Measurements from ENCODE around the gene TAF6L. TPM values are rescaled to one million over a fixed set of nuclear protein-coding genes. Genes with fewer than 3 reads are reported as not detected.
A peak's percentile ranks its signal among the peaks of the same experiment; 100 is the strongest.

The TAF6L gene
- total and polyA plus RNA-seq, 9 of the 15 experiments (the other 6 are each of a cell fraction or from before 2014, with no cell fraction given): 0.04 to 45.5 (median 20.8) TPM

DNA sequence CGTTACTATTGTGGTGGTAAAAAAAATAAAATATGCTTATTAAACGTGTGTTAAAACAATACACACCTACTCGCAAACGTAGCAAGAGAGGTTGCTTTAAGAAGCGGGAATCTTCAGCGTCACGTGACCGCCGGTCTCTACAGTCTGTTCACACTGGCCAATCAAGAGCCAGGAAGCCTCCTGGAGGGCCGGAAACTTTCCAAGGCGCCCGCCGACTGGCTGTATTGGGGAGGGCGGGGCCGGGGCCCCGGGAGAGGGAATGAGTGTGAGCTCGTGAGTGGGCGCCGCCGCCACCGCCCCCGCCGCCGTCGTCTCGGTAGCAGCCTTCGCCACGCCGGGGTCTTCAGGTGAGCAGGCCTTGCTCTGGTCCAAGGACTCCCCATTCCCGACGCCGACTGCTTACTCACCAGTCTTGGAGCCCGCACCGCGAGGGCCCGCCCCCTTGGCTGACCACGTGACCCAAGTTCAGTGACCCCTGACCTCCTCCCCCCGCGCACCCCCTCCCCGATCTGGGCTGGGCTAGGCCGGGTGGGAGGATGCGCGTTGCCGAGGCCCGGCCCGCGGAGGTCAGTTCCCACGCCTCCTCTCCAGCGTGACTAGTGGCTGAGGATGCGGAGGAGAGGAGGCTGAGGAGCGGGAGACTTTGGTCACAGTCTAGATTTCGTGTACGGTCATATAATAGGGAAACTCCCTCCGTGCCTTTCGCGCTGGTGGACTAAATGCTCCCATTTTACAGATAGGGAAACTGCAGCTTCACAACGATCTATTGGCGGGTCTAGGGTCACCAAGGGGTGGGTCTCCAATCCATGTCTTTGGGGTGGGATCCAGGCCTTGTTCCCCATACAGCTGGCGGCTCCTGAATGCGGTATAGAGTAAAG, at the start of gene TAF6L (continued):
- TF ChIP-seq, protein P1, sequence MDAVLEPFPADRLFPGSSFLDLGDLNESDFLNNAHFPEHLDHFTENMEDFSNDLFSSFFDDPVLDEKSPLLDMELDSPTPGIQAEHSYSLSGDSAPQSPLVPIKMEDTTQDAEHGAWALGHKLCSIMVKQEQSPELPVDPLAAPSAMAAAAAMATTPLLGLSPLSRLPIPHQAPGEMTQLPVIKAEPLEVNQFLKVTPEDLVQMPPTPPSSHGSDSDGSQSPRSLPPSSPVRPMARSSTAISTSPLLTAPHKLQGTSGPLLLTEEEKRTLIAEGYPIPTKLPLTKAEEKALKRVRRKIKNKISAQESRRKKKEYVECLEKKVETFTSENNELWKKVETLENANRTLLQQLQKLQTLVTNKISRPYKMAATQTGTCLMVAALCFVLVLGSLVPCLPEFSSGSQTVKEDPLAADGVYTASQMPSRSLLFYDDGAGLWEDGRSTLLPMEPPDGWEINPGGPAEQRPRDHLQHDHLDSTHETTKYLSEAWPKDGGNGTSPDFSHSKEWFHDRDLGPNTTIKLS (IDR thresholded peaks at IDR 0.05; ENCODE audit: borderline replicate concordance, low read depth): peak; percentile 40; the same call in 1 of the 2 replicates
- TF ChIP-seq NUFIP1 (IDR thresholded peaks at IDR 0.05; ENCODE audit: partially characterized antibody) (no peak), NCOA6 (IDR thresholded peaks at IDR 0.05) (no peak), CEBPB (tag; IDR thresholded peaks at IDR 0.05) (no peak), ZNF583 (CRISPR knock-in tag; IDR thresholded peaks at IDR 0.05) (no peak), MED1 (CRISPR knock-in tag; IDR thresholded peaks at IDR 0.05; ENCODE audit: borderline replicate concordance) (no peak), TSHZ1 (CRISPR knock-in tag; IDR thresholded peaks at IDR 0.05) (no peak), SMARCE1 (IDR thresholded peaks at IDR 0.05) (no peak), SAP30 (IDR thresholded peaks at IDR 0.05; ENCODE audit: borderline replicate concordance, insufficient read depth, low read depth, low read length, poor library complexity, severe bottlenecking) (no peak), ZNF274 (IDR thresholded peaks at IDR 0.05; ENCODE audit: borderline replicate concordance, low read depth, low read length) (no peak), EWSR1 (IDR thresholded peaks at IDR 0.05; ENCODE audit: borderline replicate concordance, low read depth, partially characterized antibody) (no peak), ZNF830 (CRISPR knock-in tag; IDR thresholded peaks at IDR 0.05) (no peak), MAZ (CRISPR knock-in tag; conservative IDR thresholded peaks at IDR 0.05 in 1 of 2, IDR thresholded peaks at IDR 0.05 in 1 of 2) (peak; percentile 99), TFAM (CRISPR knock-in tag; conservative IDR thresholded peaks at IDR 0.05) (no peak), POLR3G (IDR thresholded peaks at IDR 0.05; ENCODE audit: extremely low read depth, insufficient read length, insufficient replicate concordance) (no peak), MXI1 (IDR thresholded peaks at IDR 0.05; ENCODE audit: low read depth, low read length) (no peak), HIVEP1 (CRISPR knock-in tag; IDR thresholded peaks at IDR 0.05) (no peak), OTX1 (CRISPR knock-in tag; IDR thresholded peaks at IDR 0.05) (no peak)
- TF ChIP-seq, protein P2, sequence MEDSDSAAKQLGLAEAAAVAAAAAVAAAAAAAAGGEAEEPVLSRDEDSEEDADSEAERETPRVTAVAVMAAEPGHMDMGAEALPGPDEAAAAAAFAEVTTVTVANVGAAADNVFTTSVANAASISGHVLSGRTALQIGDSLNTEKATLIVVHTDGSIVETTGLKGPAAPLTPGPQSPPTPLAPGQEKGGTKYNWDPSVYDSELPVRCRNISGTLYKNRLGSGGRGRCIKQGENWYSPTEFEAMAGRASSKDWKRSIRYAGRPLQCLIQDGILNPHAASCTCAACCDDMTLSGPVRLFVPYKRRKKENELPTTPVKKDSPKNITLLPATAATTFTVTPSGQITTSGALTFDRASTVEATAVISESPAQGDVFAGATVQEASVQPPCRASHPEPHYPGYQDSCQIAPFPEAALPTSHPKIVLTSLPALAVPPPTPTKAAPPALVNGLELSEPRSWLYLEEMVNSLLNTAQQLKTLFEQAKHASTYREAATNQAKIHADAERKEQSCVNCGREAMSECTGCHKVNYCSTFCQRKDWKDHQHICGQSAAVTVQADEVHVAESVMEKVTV (CRISPR knock-in tag; IDR thresholded peaks at IDR 0.05): no peak
- TF ChIP-seq, protein P3, sequence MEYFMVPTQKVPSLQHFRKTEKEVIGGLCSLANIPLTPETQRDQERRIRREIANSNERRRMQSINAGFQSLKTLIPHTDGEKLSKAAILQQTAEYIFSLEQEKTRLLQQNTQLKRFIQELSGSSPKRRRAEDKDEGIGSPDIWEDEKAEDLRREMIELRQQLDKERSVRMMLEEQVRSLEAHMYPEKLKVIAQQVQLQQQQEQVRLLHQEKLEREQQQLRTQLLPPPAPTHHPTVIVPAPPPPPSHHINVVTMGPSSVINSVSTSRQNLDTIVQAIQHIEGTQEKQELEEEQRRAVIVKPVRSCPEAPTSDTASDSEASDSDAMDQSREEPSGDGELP (CRISPR knock-in tag; IDR thresholded peaks at IDR 0.05; ENCODE audit: borderline replicate concordance): peak; percentile 87
